GM21390 (cell line): ENCODE data around the gene MRPL20.
"Not testable (repeated sequence)": the region's sequence is repeated elsewhere in the genome, so short reads cannot be mapped to it uniquely, and the experiment has no call there.

ENCODE experiments used
- ATAC-seq: cut with Tn5 transposase; IDR thresholded peaks from one replicate; pipeline ENCODE4 v1.9.1; 2021; ENCODE audit not compliant: unreplicated experiment

MRPL20 gene

GRCh38 chr1:1437904-1438376, 30.8 kb upstream of the MRPL20 start:
- ATAC-seq: no peak

GRCh38 chr1:1437033-1437903, 30.2 kb upstream of the MRPL20 start:
- ATAC-seq: no peak

DNA sequence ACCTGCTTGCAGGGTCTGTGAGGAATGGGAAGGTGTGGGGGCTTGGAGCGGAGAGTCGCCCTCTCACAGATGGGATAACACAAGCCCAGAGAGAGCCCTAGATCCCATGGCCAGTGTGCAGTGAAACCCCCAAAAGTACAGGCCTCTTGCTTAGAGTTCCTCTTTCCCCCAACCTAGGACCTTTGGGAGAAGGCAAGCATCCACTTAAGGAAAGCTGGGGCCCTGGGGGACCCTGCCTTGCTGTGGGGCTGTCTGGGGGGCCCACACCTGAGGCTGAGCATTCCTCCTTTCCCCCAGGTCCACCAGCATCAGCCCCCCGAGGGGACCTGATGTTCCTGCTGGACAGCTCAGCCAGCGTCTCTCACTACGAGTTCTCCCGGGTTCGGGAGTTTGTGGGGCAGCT, 29.5 kb upstream of the MRPL20 start:
- ATAC-seq: no peak

- ATAC-seq: no peak
Observed at GRCh38 chr1:1435911-1436629, 29.0 kb upstream of the MRPL20 start.

DNA sequence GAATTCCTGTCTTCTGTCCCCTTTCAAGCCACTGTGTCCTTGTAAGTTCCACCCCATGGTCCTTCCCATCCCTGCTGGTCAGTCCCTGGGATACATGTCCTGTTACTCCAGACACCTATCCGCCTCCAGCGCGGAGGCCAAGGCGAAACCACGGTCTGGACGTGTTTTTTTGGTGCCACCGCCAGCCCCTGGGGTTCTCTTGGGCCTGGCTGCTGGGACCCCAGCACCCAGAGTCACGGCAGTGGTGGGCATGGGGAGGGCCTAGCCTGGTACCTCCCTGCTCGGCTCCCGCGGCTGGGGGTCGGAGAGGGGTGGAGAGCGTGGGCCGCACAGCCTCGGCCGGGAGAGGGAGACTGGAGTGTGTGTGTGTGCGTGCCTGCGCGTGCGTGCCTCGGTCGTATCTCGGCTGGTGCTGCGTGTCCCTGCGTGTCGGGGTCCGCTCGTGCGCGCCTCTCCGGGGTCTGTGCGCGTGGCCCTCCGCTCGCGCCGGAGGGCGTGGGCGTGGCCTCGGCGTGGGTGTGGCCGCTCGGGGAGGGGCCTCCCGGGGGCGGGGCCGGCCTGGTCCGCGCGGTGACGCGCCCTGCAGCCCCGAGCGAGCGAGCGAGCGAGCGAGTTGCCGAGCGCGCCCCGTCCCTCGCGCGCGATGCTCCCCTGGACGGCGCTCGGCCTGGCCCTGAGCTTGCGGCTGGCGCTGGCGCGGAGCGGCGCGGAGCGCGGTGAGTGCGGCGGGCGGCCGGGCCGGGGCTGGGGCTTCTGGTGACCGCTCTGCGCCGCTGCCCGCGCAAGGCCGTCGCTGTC, 28.2 kb upstream of the MRPL20 start, which contains the start of gene VWA1:
Gene VWA1 (plus strand): TSS at position 585 of the 798 bp plus-strand sequence. CDS start 59 bp downstream, at position 644.
- ATAC-seq: no peak

DNA sequence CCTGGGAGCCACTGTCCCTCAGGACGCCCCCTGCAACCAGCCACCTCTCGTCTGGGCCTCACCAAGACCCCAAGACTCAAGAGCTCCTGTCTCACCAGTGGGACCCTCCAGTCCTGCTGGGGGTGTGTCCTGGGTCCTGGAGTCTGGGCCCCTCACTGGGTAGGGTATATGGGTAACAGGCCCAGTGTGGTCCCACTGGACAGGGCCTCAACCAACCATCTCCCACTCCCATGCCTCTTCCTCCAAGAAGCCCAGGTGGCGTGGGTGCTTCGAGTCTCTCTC, 27.7 kb upstream of the MRPL20 start:
- no peak for ATAC-seq

GRCh38 chr1:1434131-1434823, 27.2 kb upstream of the MRPL20 start:
- no peak for ATAC-seq

DNA sequence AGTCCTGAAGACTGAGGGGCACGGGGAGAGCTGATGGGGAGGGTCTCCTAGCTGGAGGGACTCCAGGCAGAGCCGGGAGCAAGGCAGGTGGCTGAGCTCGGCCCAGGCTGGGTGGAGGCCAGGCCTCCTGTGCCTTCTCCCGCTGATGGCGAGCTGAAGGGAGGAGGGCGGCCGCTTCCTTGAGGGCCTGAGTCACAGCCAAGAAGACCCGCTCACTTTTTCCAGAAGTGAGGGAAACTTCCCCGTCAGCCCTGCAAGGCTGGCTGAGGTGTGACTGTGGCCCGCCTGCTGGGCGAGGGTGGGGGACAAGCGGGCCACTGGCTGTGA, 26.7 kb upstream of the MRPL20 start:
- ATAC-seq: no peak

DNA sequence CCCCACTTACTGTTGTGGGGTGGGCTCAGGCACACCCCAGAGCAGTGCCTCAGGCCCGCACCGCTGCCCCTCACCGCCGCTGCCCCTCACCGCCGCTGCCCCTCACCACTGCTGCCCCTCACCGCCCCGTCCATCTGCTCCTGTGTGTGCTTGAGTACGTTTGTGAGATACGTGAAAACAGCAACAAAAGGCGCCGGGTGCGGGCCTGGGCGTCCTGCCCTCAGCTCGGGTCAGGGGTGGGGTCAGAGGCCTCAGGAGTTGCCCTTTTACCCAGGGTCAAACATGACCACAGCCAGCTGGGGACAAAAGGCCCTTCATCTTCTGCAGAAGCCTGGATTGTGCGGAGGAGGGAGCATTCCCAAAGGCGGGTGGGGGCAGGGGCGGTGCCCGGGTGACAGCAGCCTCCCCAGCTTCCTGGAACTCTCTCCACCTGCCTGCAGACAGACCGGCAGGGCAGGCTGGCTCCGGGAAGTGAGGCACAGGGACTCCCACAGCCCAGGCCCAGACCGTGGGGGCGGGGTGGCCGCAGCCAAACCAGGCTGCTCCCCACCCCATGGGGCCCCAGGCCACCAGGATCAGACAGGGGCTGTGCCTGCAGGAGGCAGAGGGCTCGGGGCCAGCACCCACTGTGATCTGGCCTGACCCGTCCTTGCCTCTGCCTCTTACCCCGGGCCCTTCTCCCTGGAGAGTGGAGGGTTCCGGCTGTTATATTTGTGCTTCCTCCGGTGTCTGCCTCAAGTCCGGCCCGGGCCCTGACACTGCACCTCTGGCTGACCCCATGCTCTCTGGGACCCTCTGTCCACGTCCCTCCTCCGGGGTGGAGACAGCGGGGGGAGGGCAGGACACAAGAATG, 26.1 kb upstream of the MRPL20 start:
- ATAC-seq: no peak

DNA sequence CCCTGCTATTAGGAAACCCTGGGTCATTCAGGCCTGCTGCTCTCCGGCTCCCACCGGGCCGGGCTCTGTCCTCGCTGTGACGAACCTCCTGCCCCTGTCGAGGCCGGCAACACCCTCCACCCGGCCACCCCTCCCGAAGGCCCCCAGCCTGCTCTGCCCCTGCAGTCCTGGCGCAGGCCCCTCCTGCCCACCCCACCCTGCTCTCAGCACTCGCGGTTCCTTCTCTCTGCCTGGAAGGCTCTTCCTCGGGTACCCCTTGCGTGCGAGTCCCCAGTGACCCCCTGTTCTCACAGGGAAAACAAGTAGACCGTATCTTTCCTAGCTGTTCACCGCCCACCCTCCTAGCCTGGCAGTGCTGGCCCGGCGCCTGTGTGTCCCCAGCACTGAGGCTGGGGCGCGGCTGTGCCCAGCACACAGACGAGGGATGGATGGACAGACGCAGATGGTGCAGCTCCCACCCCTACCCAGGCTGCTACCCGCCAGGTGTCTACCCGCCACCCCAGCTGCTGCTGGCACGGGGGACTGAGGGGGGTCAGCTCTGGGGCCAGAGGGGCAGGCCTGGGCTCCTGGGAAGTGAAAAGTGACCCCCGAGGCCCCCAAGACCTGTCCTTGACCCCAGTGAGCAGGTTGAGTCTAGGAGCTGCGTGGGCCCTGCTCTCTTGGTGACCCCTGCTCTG, 25.3 kb upstream of the MRPL20 start:
- no peak for ATAC-seq

DNA sequence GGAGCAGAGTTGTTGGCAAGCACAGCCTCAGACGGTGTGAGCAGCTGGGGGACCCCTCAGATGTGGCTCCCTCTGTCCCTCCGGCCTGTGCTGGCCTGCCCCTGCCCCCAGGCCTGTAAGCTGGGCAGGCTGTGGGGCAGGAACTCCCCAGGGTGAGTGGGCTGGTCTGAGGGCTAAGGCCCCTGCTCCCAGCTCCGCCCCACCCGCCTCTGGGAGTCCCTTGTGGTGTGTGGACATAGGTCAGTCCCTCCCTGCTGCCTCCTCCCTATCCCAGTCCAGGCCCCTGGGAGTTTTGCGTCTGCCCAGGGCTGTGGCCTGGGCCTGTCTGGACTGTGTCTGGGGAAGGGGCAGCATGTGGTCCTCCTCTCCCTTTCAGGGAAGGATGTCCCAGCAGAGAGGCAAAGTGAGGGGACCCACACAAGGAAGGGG, 24.8 kb upstream of the MRPL20 start:
- ATAC-seq: no peak

DNA sequence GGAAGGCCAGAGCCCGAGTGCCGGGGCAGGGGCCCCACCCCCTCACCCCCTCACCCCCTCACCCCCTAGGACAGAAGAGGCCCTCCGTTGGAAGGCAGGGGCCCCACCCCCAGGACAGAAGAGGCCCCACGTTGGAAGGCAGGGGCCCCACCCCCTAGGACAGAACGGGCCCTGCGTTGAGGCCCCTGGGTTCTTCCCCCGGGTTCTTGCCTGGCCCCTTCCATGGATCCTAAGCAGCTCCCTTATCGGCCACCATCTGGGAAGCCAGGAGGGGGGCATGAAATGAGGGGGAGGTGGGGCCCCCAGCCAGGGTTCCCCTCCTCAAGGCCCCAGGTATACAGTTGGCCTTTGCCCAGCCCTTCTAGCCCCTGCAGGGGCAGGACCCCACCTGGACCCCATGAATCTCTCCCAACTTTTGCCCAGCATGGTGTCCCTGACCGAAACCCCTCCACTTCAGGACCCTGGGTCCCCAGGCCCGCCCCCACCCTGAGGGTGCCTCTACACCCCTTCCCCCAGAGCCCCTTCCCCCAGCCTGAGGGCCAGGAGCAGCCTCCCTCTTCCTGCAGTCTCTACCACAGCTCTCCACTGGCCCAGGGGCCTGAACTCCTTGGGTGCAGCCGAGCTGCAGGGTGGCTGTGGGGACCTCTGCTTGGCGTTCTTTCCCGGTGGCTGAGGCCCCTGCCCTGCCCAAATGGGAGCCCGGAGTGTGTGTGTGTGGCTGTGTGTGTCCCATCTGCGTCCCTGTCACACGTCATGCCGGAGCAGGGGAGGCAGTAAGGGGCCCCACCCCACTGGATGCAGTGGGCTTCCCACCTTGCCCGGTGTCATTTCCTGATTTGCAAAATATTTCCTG, 24.1 kb upstream of the MRPL20 start:
- no peak for ATAC-seq

DNA sequence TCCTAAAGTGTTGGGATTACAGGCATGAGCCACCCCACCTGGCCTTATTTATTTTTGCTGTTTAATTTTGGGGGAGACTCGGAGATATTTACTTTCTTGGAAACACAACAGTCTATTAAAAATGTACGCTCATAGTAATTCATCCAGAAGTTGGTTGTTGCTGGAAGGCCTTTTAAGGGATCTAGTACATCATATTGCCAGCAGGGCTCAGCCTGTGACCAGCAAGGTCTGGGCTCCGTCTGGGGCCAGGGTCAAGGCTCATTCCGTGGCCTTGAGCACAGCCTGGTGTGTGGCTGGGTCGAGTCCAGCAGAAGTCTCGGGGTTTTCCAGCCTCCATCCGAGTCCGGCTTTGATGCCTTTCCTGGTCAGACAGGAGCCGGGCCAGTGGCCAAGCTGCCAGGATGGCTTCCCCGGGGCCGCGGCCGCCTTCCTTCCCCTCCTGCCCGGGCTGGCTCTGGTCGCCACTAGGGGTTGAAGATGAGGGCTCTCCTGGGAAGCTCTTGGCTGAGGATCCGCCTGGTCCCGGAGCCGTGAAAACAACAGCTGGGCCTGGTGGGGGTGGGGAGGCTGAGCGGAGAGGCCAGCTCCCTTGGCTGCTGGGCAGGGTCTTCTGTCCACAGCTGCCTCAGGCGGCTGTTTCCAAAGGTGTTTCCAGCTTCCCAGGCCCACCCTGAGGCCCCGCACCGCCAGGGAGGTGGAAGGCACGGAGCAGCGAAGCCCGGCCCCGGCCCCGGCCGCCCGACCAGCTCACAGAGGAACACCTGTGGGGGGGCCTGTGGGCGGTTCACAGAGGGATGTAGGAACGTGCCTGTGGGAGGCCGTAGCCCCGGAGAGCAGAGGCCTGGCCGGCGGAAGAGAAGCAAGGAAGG, 23.3 kb upstream of the MRPL20 start:
- no peak for ATAC-seq

GRCh38 chr1:1429671-1430073, 22.6 kb upstream of the MRPL20 start:
- ATAC-seq: no peak

DNA sequence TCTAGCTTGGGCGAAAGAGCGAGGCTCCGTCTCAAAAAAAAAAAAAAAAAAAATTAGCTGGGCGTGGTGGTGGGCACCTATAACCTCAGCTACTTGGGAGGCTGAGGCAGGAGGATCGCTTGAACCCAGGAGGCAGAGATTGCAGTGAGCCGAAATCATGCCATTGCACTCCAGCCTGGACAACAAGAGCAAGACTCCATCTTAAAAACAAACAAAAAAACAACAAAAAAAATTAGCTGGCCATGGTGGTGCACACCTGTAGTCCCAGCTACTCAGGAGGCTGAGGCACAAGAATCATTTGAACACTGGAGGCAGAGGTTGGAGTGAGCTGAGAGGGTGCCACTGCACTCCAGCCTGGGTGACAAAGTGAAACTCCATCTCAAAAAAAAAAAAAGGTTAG, 21.9 kb upstream of the MRPL20 start:
- not testable (repeated sequence) for ATAC-seq

- no peak for ATAC-seq
Observed at GRCh38 chr1:1428174-1428573, 21.1 kb upstream of the MRPL20 start.

GRCh38 chr1:1427820-1428148, 20.7 kb upstream of the MRPL20 start:
- no peak for ATAC-seq
